Measurements from ENCODE around the gene STAM.

The STAM gene

GRCh38 chr10:17747883-17748550, 104.1 kb downstream of the STAM start:
- Histone ChIP-seq H3K9ac (ENCODE audit: low read depth, low read length) (no peak overlapping the region), H3K27ac (ENCODE audit: low read depth, low read length) (no peak overlapping the region), H3K9me3 (ENCODE audit: insufficient read depth, low read depth, low read length) (no peaks in the 10 kb centered on the region), H3K27me3 (ENCODE audit: insufficient read depth, low read length) (no peaks in the 10 kb centered on the region), H3K36me3 (ENCODE audit: insufficient read depth, low read length) (no peaks in the 10 kb centered on the region), H3K4me1 (ENCODE audit: insufficient read depth, low read length) (no peaks in the 10 kb centered on the region), H3K4me3 (ENCODE audit: low read length) (no peak overlapping the region)
- WGBS: 93% methylated on average over 10 of the region's 10 CpGs

- no peaks in the 10 kb centered on the region for H3K9me3 ChIP-seq (ENCODE audit: insufficient read depth, low read depth, low read length)
- no peak overlapping the region for H3K4me3 ChIP-seq (ENCODE audit: low read length)
- no peak overlapping the region for H3K27ac ChIP-seq (ENCODE audit: low read depth, low read length)
- no peaks in the 10 kb centered on the region for H3K27me3 ChIP-seq (ENCODE audit: insufficient read depth, low read length)
- H3K36me3 ChIP-seq (ENCODE audit: insufficient read depth, low read length): no peaks in the 10 kb centered on the region
- 94% methylated on average over 8 of the region's 8 CpGs for WGBS
- H3K9ac ChIP-seq (ENCODE audit: low read depth, low read length): no peak overlapping the region
- no peaks in the 10 kb centered on the region for H3K4me1 ChIP-seq (ENCODE audit: insufficient read depth, low read length)
These were observed 105.9 kb downstream of the STAM start for GRCh38 chr10:17749890-17750289.

GRCh38 chr10:17751781-17752445, 108.0 kb downstream of the STAM start, which contains the start of gene TMEM236:
Gene TMEM236 (plus strand): TSS chr10:17752201. CDS start chr10:17752296, 95 bp downstream.
- Histone ChIP-seq H3K27ac (ENCODE audit: low read depth, low read length) (no peak within 1 kb of the TSS), H3K27me3 (ENCODE audit: insufficient read depth, low read length) (no peaks in the 10 kb centered on the region), H3K4me3 (ENCODE audit: low read length) (no peak within 1 kb of the TSS), H3K9me3 (ENCODE audit: insufficient read depth, low read depth, low read length) (no peaks in the 10 kb centered on the region), H3K9ac (ENCODE audit: low read depth, low read length) (no peak within 1 kb of the TSS), H3K4me1 (ENCODE audit: insufficient read depth, low read length) (no peaks in the 10 kb centered on the region), H3K36me3 (ENCODE audit: insufficient read depth, low read length) (no peaks in the 10 kb centered on the region)
- 96% methylated on average over 9 of the region's 9 CpGs for WGBS

- H3K4me1 ChIP-seq (ENCODE audit: insufficient read depth, low read length): no peaks in the 10 kb centered on the region
- H3K27ac ChIP-seq (ENCODE audit: low read depth, low read length): no peak overlapping the region
- no peak overlapping the region for H3K4me3 ChIP-seq (ENCODE audit: low read length)
- peaks cover 1% of the 10 kb centered on the region; the same call in 1 of the 2 replicates for H3K27me3 ChIP-seq (ENCODE audit: insufficient read depth, low read length)
- H3K36me3 ChIP-seq (ENCODE audit: insufficient read depth, low read length): no peaks in the 10 kb centered on the region
- WGBS: 93% methylated on average over 7 of the region's 7 CpGs
- H3K9me3 ChIP-seq (ENCODE audit: insufficient read depth, low read depth, low read length): no peaks in the 10 kb centered on the region
- H3K9ac ChIP-seq (ENCODE audit: low read depth, low read length): no peak overlapping the region
These were observed 112.7 kb downstream of the STAM start for GRCh38 chr10:17756557-17757217.

- 90% methylated on average over 2 of the region's 2 CpGs for WGBS
- Histone ChIP-seq H3K9ac (ENCODE audit: low read depth, low read length) (no peak overlapping the region), H3K27me3 (ENCODE audit: insufficient read depth, low read length) (peaks cover 15% of the 10 kb centered on the region)
These were observed 114.2 kb downstream of the STAM start for GRCh38 chr10:17758200-17758599.

GRCh38 chr10:17758896-17759295, 114.9 kb downstream of the STAM start:
- no peaks in the 10 kb centered on the region for H3K9me3 ChIP-seq (ENCODE audit: insufficient read depth, low read depth, low read length)
- peaks cover 3% of the 10 kb centered on the region; the same call in 1 of the 2 replicates for H3K4me1 ChIP-seq (ENCODE audit: insufficient read depth, low read length)
- H3K9ac ChIP-seq (ENCODE audit: low read depth, low read length): no peak overlapping the region
- no peaks in the 10 kb centered on the region for H3K36me3 ChIP-seq (ENCODE audit: insufficient read depth, low read length)
- H3K27ac ChIP-seq (ENCODE audit: low read depth, low read length): no peak overlapping the region
- peaks cover 22% of the 10 kb centered on the region for H3K27me3 ChIP-seq (ENCODE audit: insufficient read depth, low read length)
- H3K4me3 ChIP-seq (ENCODE audit: low read length): no peak overlapping the region

More at GRCh38 chr10:17758200-17758599, 114.2 kb downstream of the STAM start:
- H3K4me3 ChIP-seq (ENCODE audit: low read length): no peak overlapping the region
- no peaks in the 10 kb centered on the region for H3K9me3 ChIP-seq (ENCODE audit: insufficient read depth, low read depth, low read length)
- no peak overlapping the region for H3K27ac ChIP-seq (ENCODE audit: low read depth, low read length)
- H3K36me3 ChIP-seq (ENCODE audit: insufficient read depth, low read length): no peaks in the 10 kb centered on the region
- no peaks in the 10 kb centered on the region for H3K4me1 ChIP-seq (ENCODE audit: insufficient read depth, low read length)

- H3K36me3 ChIP-seq (ENCODE audit: insufficient read depth, low read length): no peaks in the 10 kb centered on the region
- H3K4me1 ChIP-seq (ENCODE audit: insufficient read depth, low read length): peaks cover 5% of the 10 kb centered on the region; the same call in 1 of the 2 replicates
- H3K27ac ChIP-seq (ENCODE audit: low read depth, low read length): no peak overlapping the region
- H3K4me3 ChIP-seq (ENCODE audit: low read length): no peak overlapping the region
- peaks cover 53% of the 10 kb centered on the region for H3K27me3 ChIP-seq (ENCODE audit: insufficient read depth, low read length)
- H3K9ac ChIP-seq (ENCODE audit: low read depth, low read length): no peak overlapping the region
- H3K9me3 ChIP-seq (ENCODE audit: insufficient read depth, low read depth, low read length): no peaks in the 10 kb centered on the region
- WGBS: 14% methylated on average over 4 of the region's 4 CpGs
These were observed 120.2 kb downstream of the STAM start for GRCh38 chr10:17764142-17764541.

GRCh38 chr10:17765602-17766001, 121.7 kb downstream of the STAM start:
- Histone ChIP-seq H3K4me1 (ENCODE audit: insufficient read depth, low read length) (peaks cover 5% of the 10 kb centered on the region; the same call in 1 of the 2 replicates), H3K27ac (ENCODE audit: low read depth, low read length) (no peak overlapping the region), H3K9me3 (ENCODE audit: insufficient read depth, low read depth, low read length) (no peaks in the 10 kb centered on the region), H3K36me3 (ENCODE audit: insufficient read depth, low read length) (no peaks in the 10 kb centered on the region), H3K4me3 (ENCODE audit: low read length) (no peak overlapping the region), H3K9ac (ENCODE audit: low read depth, low read length) (no peak overlapping the region), H3K27me3 (ENCODE audit: insufficient read depth, low read length) (peaks cover 53% of the 10 kb centered on the region)
- WGBS: 80% methylated on average over 3 of the region's 3 CpGs
